ENCODE data around the gene DKC1.
"Not testable (repeated sequence)": the region's sequence is repeated elsewhere in the genome, so short reads cannot be mapped to it uniquely, and the experiment has no call there.

Gene DKC1

GRCh38 chrX:154791939-154792338 lies 29.3 kb downstream of the DKC1 start:
- no peak for DNase-seq (ENCODE audit: low spot score)

GRCh38 chrX:154793084-154793795 lies 30.6 kb downstream of the DKC1 start:
- no peak for DNase-seq (ENCODE audit: low spot score)

GRCh38 chrX:154795016-154795415 lies 32.4 kb downstream of the DKC1 start:
- no peak for DNase-seq (ENCODE audit: low spot score)

GRCh38 chrX:154797006-154797405 lies 34.3 kb downstream of the DKC1 start:
- DNase-seq (ENCODE audit: low spot score): no peak

GRCh38 chrX:154799556-154800348 lies 37.1 kb downstream of the DKC1 start:
- no peak for DNase-seq (ENCODE audit: low spot score)

GRCh38 chrX:154800478-154801210 lies 38.0 kb downstream of the DKC1 start:
- no peak for DNase-seq (ENCODE audit: low spot score)

GRCh38 chrX:154802947-154803346 lies 40.3 kb downstream of the DKC1 start:
- DNase-seq (ENCODE audit: low spot score): no peak

- DNase-seq (ENCODE audit: low spot score): no peak
Measured at GRCh38 chrX:154804261-154804956, 41.7 kb downstream of the DKC1 start.

- DNase-seq (ENCODE audit: low spot score): no peak
Measured at GRCh38 chrX:154804957-154805695, 42.5 kb downstream of the DKC1 start, which contains the start of gene MPP1. TSS of gene MPP1 (minus strand) at chrX:154805485. CDS start at chrX:154805373, 112 bp downstream.

- no peak for DNase-seq (ENCODE audit: low spot score)
Measured at GRCh38 chrX:154805696-154806091, 43.0 kb downstream of the DKC1 start.

- no peak for DNase-seq (ENCODE audit: low spot score)
Measured at GRCh38 chrX:154806837-154807501, 44.3 kb downstream of the DKC1 start.

GRCh38 chrX:154809939-154810665 lies 47.4 kb downstream of the DKC1 start:
- no peak for DNase-seq (ENCODE audit: low spot score)

- no peak for DNase-seq (ENCODE audit: low spot score)
Measured at GRCh38 chrX:154812341-154813101, 49.9 kb downstream of the DKC1 start.

- DNase-seq (ENCODE audit: low spot score): no peak
Measured at GRCh38 chrX:154813801-154814200, 51.1 kb downstream of the DKC1 start.

- no peak for DNase-seq (ENCODE audit: low spot score)
Measured at GRCh38 chrX:154815274-154815818, 52.7 kb downstream of the DKC1 start.

- DNase-seq (ENCODE audit: low spot score): not testable (repeated sequence)
Measured at GRCh38 chrX:154816326-154816898, 53.7 kb downstream of the DKC1 start.

- DNase-seq (ENCODE audit: low spot score): not testable (repeated sequence)
Measured at GRCh38 chrX:154817048-154817618, 54.5 kb downstream of the DKC1 start.
